Liver (tissue), 9 donors: ENCODE measurements around the gene ASPG. TPM values are rescaled to one million over a fixed set of nuclear protein-coding genes. Genes with fewer than 3 reads are reported as not detected.
A peak's percentile ranks its signal among the peaks of the same experiment; 100 is the strongest.

ENCODE experiments used
- DNase-seq: peaks from one replicate; pipeline ENCODE4 v3.0.0-alpha.2; 2017; ENCODE audit warnings: low spot score
- H3K27ac ChIP-seq, 2 donors: one replicate each; pipeline ENCODE4 v1.7.0; 2013; ENCODE audit warnings: inconsistent platforms in 2 of 2, low read length in 2 of 2, control low read depth in 1 of 2, low read depth in 1 of 2, mild to moderate bottlenecking in 1 of 2
- H3K27me3 ChIP-seq, 4 donors: one replicate each; pipeline versions ENCODE4 v1.6.1 to v1.7.0; 2013; ENCODE audit warnings: low read length in 3 of 4, inconsistent platforms in 1 of 4, mild to moderate bottlenecking in 1 of 4, moderate library complexity in 1 of 4; ENCODE audit not compliant: control insufficient read depth in 4 of 4, insufficient read depth in 4 of 4
- H3K36me3 ChIP-seq, 4 donors: one replicate each; pipeline versions ENCODE4 v1.6.1 to v1.7.0; 2013; ENCODE audit warnings: low read length in 3 of 4, mild to moderate bottlenecking in 3 of 4, low read depth in 1 of 4, moderate library complexity in 1 of 4; ENCODE audit not compliant: control insufficient read depth in 4 of 4, insufficient read depth in 3 of 4
- H3K4me1 ChIP-seq, 4 donors: one replicate each; pipeline versions ENCODE4 v1.6.1 to v1.7.0; 2013; ENCODE audit warnings: low read length in 3 of 4, mild to moderate bottlenecking in 3 of 4, moderate library complexity in 1 of 4; ENCODE audit not compliant: control insufficient read depth in 4 of 4, insufficient read depth in 4 of 4
- H3K4me3 ChIP-seq, 3 donors: one replicate each; pipeline versions ENCODE4 v1.6.1 to v1.7.0; 2013; ENCODE audit warnings: low read length in 3 of 3, control low read depth in 1 of 3, low read depth in 1 of 3, mild to moderate bottlenecking in 1 of 3
- H3K9ac ChIP-seq, 2 donors: one replicate each; pipeline ENCODE4 v1.7.0; 2013; ENCODE audit warnings: low read length in 2 of 2, mild to moderate bottlenecking in 2 of 2, moderate library complexity in 2 of 2, control low read depth in 1 of 2, low read depth in 1 of 2
- H3K9me3 ChIP-seq, 4 donors: one replicate each; pipeline versions ENCODE4 v1.6.1 to v1.7.0; 2013; ENCODE audit warnings: low read length in 3 of 4; ENCODE audit not compliant: control insufficient read depth in 4 of 4
- EGR1 ChIP-seq, 2 donors: IDR thresholded peaks; 2 replicates each; pipeline ENCODE4 v1.6.1; 2016 to 2018; ENCODE audit warnings: antibody characterized with exemption in 2 of 2, low read depth in 2 of 2
- FOXA1 ChIP-seq: IDR thresholded peaks from 2 replicates; pipeline ENCODE4 v1.6.1; 2016; ENCODE audit warnings: antibody characterized with exemption
- FOXA2 ChIP-seq: IDR thresholded peaks from 2 replicates; pipeline ENCODE4 v1.6.1; 2016; ENCODE audit warnings: antibody characterized with exemption
- HNF4A ChIP-seq, 2 donors: conservative IDR thresholded peaks; 2 replicates each; pipeline ENCODE4 v1.6.1; 2016; ENCODE audit warnings: antibody characterized with exemption in 2 of 2, mild to moderate bottlenecking in 2 of 2
- HNF4G ChIP-seq: IDR thresholded peaks from 2 replicates; pipeline ENCODE4 v1.6.1; 2016; ENCODE audit warnings: antibody characterized with exemption
- JUND ChIP-seq, 2 donors: IDR thresholded peaks; 2 replicates each; pipeline ENCODE4 v1.6.1; 2016; ENCODE audit warnings: antibody characterized with exemption in 2 of 2
- NR2F2 ChIP-seq: IDR thresholded peaks from 2 replicates; pipeline ENCODE4 v1.6.1; 2016; ENCODE audit warnings: antibody characterized with exemption
- RAD21 ChIP-seq, 2 donors: IDR thresholded peaks; 2 replicates each; pipeline ENCODE4 v1.6.1; 2016; ENCODE audit warnings: antibody characterized with exemption in 2 of 2, mild to moderate bottlenecking in 2 of 2
- RXRA ChIP-seq, 2 donors: IDR thresholded peaks; 2 replicates each; pipeline ENCODE4 v1.6.1; 2017 to 2018; ENCODE audit warnings: antibody characterized with exemption in 2 of 2, mild to moderate bottlenecking in 1 of 2
- SP1 ChIP-seq: IDR thresholded peaks from 2 replicates; pipeline ENCODE4 v1.6.1; 2018; ENCODE audit warnings: antibody characterized with exemption, mild to moderate bottlenecking
- ZBTB33 ChIP-seq: IDR thresholded peaks from 2 replicates; pipeline ENCODE4 v1.6.1; 2016; ENCODE audit warnings: antibody characterized with exemption
- WGBS: extraction: QIAGEN DNeasy Blood & Tissue Kit; methylation state at CpG from one replicate; pipeline ENCODE4 v1.1.7; 2013; 5-methylcytosine and 5-hydroxymethylcytosine counted together
- polyA plus RNA-seq, 2 donors: library from polyadenylated mRNA; stranded (reverse) in 1 of 2; unstranded in 1 of 2; fragments of 200-250 nt in 1 of 2; fragments of >200 nt in 1 of 2; fragmentation: Nextera tagmentation in 1 of 2; extraction: Ambion mirVana in 1 of 2; gene quantifications; one replicate each; pipeline versions ENCODE4 v1.2.1 to v1.2.3, GENCODE V29; 2013 to 2015
- total RNA-seq, 2 donors: library from RNA; depleted of rRNA; stranded (reverse); fragments of >200 nt; gene quantifications; one replicate each; pipeline ENCODE4 v1.2.3, GENCODE V29; 2014
- TF ChIP-seq, protein P1 (sequence below): IDR thresholded peaks from 2 replicates; pipeline ENCODE4 v1.6.1; 2016; ENCODE audit warnings: antibody characterized with exemption, mild to moderate bottlenecking
- donor health status: healthy.
- donor health status: healthy.
- donor health status: healthy.
- donor health status: healthy.
- donor health status: healthy.

Gene ASPG
- total and polyA plus RNA-seq, 4 donors, result 42.4 to 158 (median 110) TPM

DNA sequence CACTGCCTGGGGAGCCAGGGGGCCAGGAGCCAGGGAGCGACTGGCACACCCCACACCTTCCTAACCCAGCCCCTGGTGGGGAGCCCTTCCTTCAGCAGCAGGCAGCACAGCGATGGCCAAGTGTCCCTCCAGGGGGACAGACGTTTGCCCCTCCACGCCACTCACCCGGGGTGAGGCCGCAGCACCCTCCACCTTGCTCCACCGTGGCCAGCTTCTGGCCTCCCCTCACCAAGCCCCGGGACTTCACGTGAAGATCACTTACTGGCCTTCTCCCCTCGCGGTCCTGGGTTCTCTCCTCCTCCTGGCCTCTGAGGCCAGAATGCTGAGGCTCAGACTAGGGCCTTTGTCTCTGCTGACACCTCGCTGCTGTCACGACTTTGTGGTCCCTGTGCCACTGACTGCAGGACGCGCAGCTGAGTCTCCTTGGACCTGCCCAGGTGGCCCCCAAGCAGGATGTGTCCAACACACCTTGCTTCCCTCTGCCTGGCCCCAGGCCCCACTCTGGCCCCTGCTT is 3.5 kb upstream of the ASPG start:
- no peak overlapping the region for H3K9ac ChIP-seq
- no peaks in the 10 kb centered on the region for H3K27me3 ChIP-seq
- H3K36me3 ChIP-seq, result no peaks in the 10 kb centered on the region
- peaks cover 2 to 25% (median 12%) of the 10 kb centered on the region in 4 donors for H3K4me1 ChIP-seq
- no peaks in the 10 kb centered on the region for H3K9me3 ChIP-seq
- whole genome bisulfite sequencing, result 91% methylated on average over 15 of the region's 15 CpGs
- TF ChIP-seq ZBTB33 (no peak), SP1 (no peak), JUND (IDR thresholded peaks at IDR 0.05) (no peak), EGR1 (IDR thresholded peaks at IDR 0.05; ENCODE audit: low read depth in 2 of 2) (no peak), NR2F2 (no peak), RAD21 (IDR thresholded peaks at IDR 0.05) (no peak), RXRA (IDR thresholded peaks at IDR 0.05) (no peak), FOXA1 (no peak), FOXA2 (no peak), HNF4G (no peak)
- TF ChIP-seq, protein P1, sequence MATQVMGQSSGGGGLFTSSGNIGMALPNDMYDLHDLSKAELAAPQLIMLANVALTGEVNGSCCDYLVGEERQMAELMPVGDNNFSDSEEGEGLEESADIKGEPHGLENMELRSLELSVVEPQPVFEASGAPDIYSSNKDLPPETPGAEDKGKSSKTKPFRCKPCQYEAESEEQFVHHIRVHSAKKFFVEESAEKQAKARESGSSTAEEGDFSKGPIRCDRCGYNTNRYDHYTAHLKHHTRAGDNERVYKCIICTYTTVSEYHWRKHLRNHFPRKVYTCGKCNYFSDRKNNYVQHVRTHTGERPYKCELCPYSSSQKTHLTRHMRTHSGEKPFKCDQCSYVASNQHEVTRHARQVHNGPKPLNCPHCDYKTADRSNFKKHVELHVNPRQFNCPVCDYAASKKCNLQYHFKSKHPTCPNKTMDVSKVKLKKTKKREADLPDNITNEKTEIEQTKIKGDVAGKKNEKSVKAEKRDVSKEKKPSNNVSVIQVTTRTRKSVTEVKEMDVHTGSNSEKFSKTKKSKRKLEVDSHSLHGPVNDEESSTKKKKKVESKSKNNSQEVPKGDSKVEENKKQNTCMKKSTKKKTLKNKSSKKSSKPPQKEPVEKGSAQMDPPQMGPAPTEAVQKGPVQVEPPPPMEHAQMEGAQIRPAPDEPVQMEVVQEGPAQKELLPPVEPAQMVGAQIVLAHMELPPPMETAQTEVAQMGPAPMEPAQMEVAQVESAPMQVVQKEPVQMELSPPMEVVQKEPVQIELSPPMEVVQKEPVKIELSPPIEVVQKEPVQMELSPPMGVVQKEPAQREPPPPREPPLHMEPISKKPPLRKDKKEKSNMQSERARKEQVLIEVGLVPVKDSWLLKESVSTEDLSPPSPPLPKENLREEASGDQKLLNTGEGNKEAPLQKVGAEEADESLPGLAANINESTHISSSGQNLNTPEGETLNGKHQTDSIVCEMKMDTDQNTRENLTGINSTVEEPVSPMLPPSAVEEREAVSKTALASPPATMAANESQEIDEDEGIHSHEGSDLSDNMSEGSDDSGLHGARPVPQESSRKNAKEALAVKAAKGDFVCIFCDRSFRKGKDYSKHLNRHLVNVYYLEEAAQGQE, result no peak
- H3K4me3 ChIP-seq, result no peak overlapping the region
- H3K27ac ChIP-seq, result no peak overlapping the region
- DNase-seq, result no peak

- Histone ChIP-seq H3K9me3 (no peaks in the 10 kb centered on the region), H3K4me1 (peaks cover 2 to 33% (median 15%) of the 10 kb centered on the region in 4 donors), H3K27me3 (no peaks in the 10 kb centered on the region), H3K27ac (no peak overlapping the region), H3K9ac (no peak overlapping the region), H3K36me3 (no peaks in the 10 kb centered on the region), H3K4me3 (no peak overlapping the region)
- TF ChIP-seq HNF4A (conservative IDR thresholded peaks at IDR 0.05) (peak in 1 of 2 donors; percentile 5), HNF4G (no peak)
- DNase-seq, result no peak
- whole genome bisulfite sequencing, result 45% methylated on average over 12 of the region's 12 CpGs
Measured at GRCh38 chr14:104082807-104083206, 2.7 kb upstream of the ASPG start.

GRCh38 chr14:104084251-104085002 is 1.1 kb upstream of the ASPG start:
- Histone ChIP-seq H3K27me3 (no peaks in the 10 kb centered on the region), H3K36me3 (no peaks in the 10 kb centered on the region), H3K9ac (no peak overlapping the region), H3K9me3 (no peaks in the 10 kb centered on the region), H3K4me1 (peaks cover 10 to 47% (median 25%) of the 10 kb centered on the region in 4 donors), H3K27ac (peak overlapping the region in 1 of 2 donors; percentile 47), H3K4me3 (no peak overlapping the region)
- no peak for DNase-seq
- TF ChIP-seq SP1, result no peak
- peak; percentile 14 for TF ChIP-seq NR2F2
- TF ChIP-seq, protein P1, result no peak
- WGBS, result 77% methylated on average over 16 of the region's 16 CpGs
